NCI-H2171 treated with DMSO at 0.1 percent for 48 hours (cell line): ENCODE results near the gene ZNF556.

Source experiments
- DNase-seq: peaks from one replicate; lab custom pipeline; 2025; lab: John Stamatoyannopoulos, UW

The ZNF556 gene

GRCh38 chr19:2905918-2906519, 38.9 kb downstream of the ZNF556 start:
- DNase-seq = no peak

- no peak for DNase-seq
Observed at GRCh38 chr19:2906631-2907195, 39.6 kb downstream of the ZNF556 start.

- DNase-seq = no peak
Observed at GRCh38 chr19:2912306-2912705, 45.2 kb downstream of the ZNF556 start.

- no peak for DNase-seq
Observed at GRCh38 chr19:2917275-2918184, 50.4 kb downstream of the ZNF556 start.

- DNase-seq = peak; percentile 44
Observed at GRCh38 chr19:2922987-2923386, 55.9 kb downstream of the ZNF556 start.

GRCh38 chr19:2923510-2923909, 56.4 kb downstream of the ZNF556 start:
- peak; percentile 88 for DNase-seq

GRCh38 chr19:2926341-2927031, 59.4 kb downstream of the ZNF556 start:
- DNase-seq = no peak

- DNase-seq = no peak
Observed at GRCh38 chr19:2927032-2927430, 59.9 kb downstream of the ZNF556 start.
